ENCODE measurements around the gene BOLA3. TPM values are rescaled to one million over a fixed set of nuclear protein-coding genes. Genes with fewer than 3 reads are reported as not detected.

The BOLA3 gene
- 46.2 and 63.7 TPM in 2 replicates for total RNA-seq (2014; rRNA removed; shearing (Covaris generic))
- polyA plus RNA-seq (2016; fragmentation: Nextera tagmentation; extraction: Ambion mirVana) = 104 and 109 TPM in 2 replicates

GRCh38 chr2:74147727-74148456, at the start of gene BOLA3:
Gene BOLA3 (minus strand): TSS chr2:74147912. CDS start chr2:74147874, 38 bp downstream.
- TF ChIP-seq EZH2phosphoT487 (IDR thresholded peaks at IDR 0.05; ENCODE audit: insufficient read depth, low read depth) = no peak
- no peak for TF ChIP-seq EZH2 (IDR thresholded peaks at IDR 0.05; ENCODE audit: insufficient read depth, poor library complexity, severe bottlenecking)
- Histone ChIP-seq H3K79me2 (ENCODE audit: insufficient read depth) (peaks cover 18% of the 10 kb centered on the region), H4K20me1 (ENCODE audit: insufficient read depth) (no peaks in the 10 kb centered on the region), H3K27ac (peak within 1 kb of the TSS; percentile 35), H3K27me3 (replicated peaks; ENCODE audit: insufficient read depth) (no peaks in the 10 kb centered on the region), H3F3A (ENCODE audit: insufficient read depth) (peaks cover 46% of the 10 kb centered on the region), H3K9me2 (ENCODE audit: insufficient read depth) (no peaks in the 10 kb centered on the region), H2AFZ (peak within 1 kb of the TSS; percentile 97), H3K4me3 (peak within 1 kb of the TSS; percentile 88), H3K4me1 (ENCODE audit: insufficient read depth) (peaks cover 7% of the 10 kb centered on the region), H3K4me2 (ENCODE audit: unreplicated experiment) (peak within 1 kb of the TSS; percentile 96), H3K36me3 (ENCODE audit: low read depth) (peaks cover 7% of the 10 kb centered on the region), H3K9me3 (ENCODE audit: low read depth) (no peaks in the 10 kb centered on the region), H3K9ac (peak within 1 kb of the TSS; percentile 80)
- 2 to 3% methylated on average over 41 to 50 of the region's 67 CpGs for WGBS, 2 experiments (ENCODE audit: low coverage in 1 of 2, low lambda C conversion rate in 2 of 2, missing lambda C conversion rate in 2 of 2)
- peak; percentile 90 for DNase-seq
- in situ Hi-C loops (cut with MboI) = no loop called here

GRCh38 chr2:74197049-74197448, 49.3 kb upstream of the BOLA3 start:
- H3K9ac ChIP-seq = no peak overlapping the region
- no peak overlapping the region for H3K4me2 ChIP-seq (ENCODE audit: unreplicated experiment)
- H3F3A ChIP-seq (ENCODE audit: insufficient read depth) = peaks cover 30% of the 10 kb centered on the region
- H3K9me2 ChIP-seq (ENCODE audit: insufficient read depth) = no peaks in the 10 kb centered on the region
- H3K79me2 ChIP-seq (ENCODE audit: insufficient read depth) = peaks cover 29% of the 10 kb centered on the region
- H3K4me1 ChIP-seq (ENCODE audit: insufficient read depth) = peaks cover 26% of the 10 kb centered on the region
- no peak overlapping the region for H2AFZ ChIP-seq
- H3K9me3 ChIP-seq (ENCODE audit: low read depth) = no peaks in the 10 kb centered on the region
- 53 to 57% methylated on average over 4 of the region's 4 CpGs for WGBS, 2 experiments (ENCODE audit: low coverage in 1 of 2, low lambda C conversion rate in 2 of 2, missing lambda C conversion rate in 2 of 2)
- in situ Hi-C loops (cut with MboI) = no loop called here
- H4K20me1 ChIP-seq (ENCODE audit: insufficient read depth) = peaks cover 16% of the 10 kb centered on the region; the same call in 1 of the 2 replicates
- H3K27me3 ChIP-seq (replicated peaks; ENCODE audit: insufficient read depth) = no peaks in the 10 kb centered on the region; the same call in 1 of the 2 replicates
- H3K36me3 ChIP-seq (ENCODE audit: low read depth) = peaks cover 3% of the 10 kb centered on the region; the same call in 1 of the 2 replicates
- no peak for TF ChIP-seq EZH2 (IDR thresholded peaks at IDR 0.05; ENCODE audit: insufficient read depth, poor library complexity, severe bottlenecking)
- TF ChIP-seq EZH2phosphoT487 (IDR thresholded peaks at IDR 0.05; ENCODE audit: insufficient read depth, low read depth) = no peak
- DNase-seq = no peak
- no peak overlapping the region for H3K27ac ChIP-seq
- H3K4me3 ChIP-seq = no peak overlapping the region

GRCh38 chr2:74194799-74195198, 47.1 kb upstream of the BOLA3 start:
- Histone ChIP-seq H3K4me1 (ENCODE audit: insufficient read depth) (peaks cover 4% of the 10 kb centered on the region; the same call in 1 of the 2 replicates), H3K27ac (no peak overlapping the region), H3K4me3 (no peak overlapping the region), H3K9me2 (ENCODE audit: insufficient read depth) (no peaks in the 10 kb centered on the region), H2AFZ (no peak overlapping the region), H3F3A (ENCODE audit: insufficient read depth) (peaks cover 9% of the 10 kb centered on the region), H3K27me3 (replicated peaks; ENCODE audit: insufficient read depth) (no peaks in the 10 kb centered on the region; the same call in 1 of the 2 replicates), H4K20me1 (ENCODE audit: insufficient read depth) (no peaks in the 10 kb centered on the region), H3K9ac (no peak overlapping the region), H3K9me3 (ENCODE audit: low read depth) (no peaks in the 10 kb centered on the region), H3K36me3 (ENCODE audit: low read depth) (no peaks in the 10 kb centered on the region), H3K79me2 (ENCODE audit: insufficient read depth) (peaks cover 6% of the 10 kb centered on the region), H3K4me2 (ENCODE audit: unreplicated experiment) (no peak overlapping the region)
- no peak for TF ChIP-seq EZH2phosphoT487 (IDR thresholded peaks at IDR 0.05; ENCODE audit: insufficient read depth, low read depth)
- TF ChIP-seq EZH2 (IDR thresholded peaks at IDR 0.05; ENCODE audit: insufficient read depth, poor library complexity, severe bottlenecking) = no peak
- DNase-seq = no peak
- in situ Hi-C loops (cut with MboI) = no loop called here
- WGBS, 2 experiments (ENCODE audit: low coverage in 1 of 2, low lambda C conversion rate in 2 of 2, missing lambda C conversion rate in 2 of 2) = 88 to 96% methylated on average over 1 of the region's 1 CpG

- no peaks in the 10 kb centered on the region for H3K79me2 ChIP-seq (ENCODE audit: insufficient read depth)
- no peaks in the 10 kb centered on the region for H3K9me2 ChIP-seq (ENCODE audit: insufficient read depth)
- H3K4me1 ChIP-seq (ENCODE audit: insufficient read depth) = no peaks in the 10 kb centered on the region
- H3F3A ChIP-seq (ENCODE audit: insufficient read depth) = no peaks in the 10 kb centered on the region
- H2AFZ ChIP-seq = no peak overlapping the region
- H3K9ac ChIP-seq = no peak overlapping the region
- no peak for DNase-seq
- H3K27ac ChIP-seq = no peak overlapping the region
- no peak overlapping the region for H3K4me2 ChIP-seq (ENCODE audit: unreplicated experiment)
- 51 to 56% methylated on average over 6 of the region's 6 CpGs for WGBS, 2 experiments (ENCODE audit: low coverage in 1 of 2, low lambda C conversion rate in 2 of 2, missing lambda C conversion rate in 2 of 2)
- in situ Hi-C loops (cut with MboI) = no loop called here
- no peaks in the 10 kb centered on the region for H4K20me1 ChIP-seq (ENCODE audit: insufficient read depth)
- H3K27me3 ChIP-seq (replicated peaks; ENCODE audit: insufficient read depth) = no peaks in the 10 kb centered on the region; the same call in 1 of the 2 replicates
- H3K4me3 ChIP-seq = no peak overlapping the region
- no peaks in the 10 kb centered on the region for H3K9me3 ChIP-seq (ENCODE audit: low read depth)
- no peaks in the 10 kb centered on the region for H3K36me3 ChIP-seq (ENCODE audit: low read depth)
- TF ChIP-seq EZH2 (IDR thresholded peaks at IDR 0.05; ENCODE audit: insufficient read depth, poor library complexity, severe bottlenecking) (no peak), EZH2phosphoT487 (IDR thresholded peaks at IDR 0.05; ENCODE audit: insufficient read depth, low read depth) (no peak)
Observed at GRCh38 chr2:74191596-74192380, 44.1 kb upstream of the BOLA3 start.

All from GM23248 (cell line).